Tibial nerve (tissue), 4 donors: ENCODE data around the gene NCF4.

Experiments
- EP300 ChIP-seq, 2 donors: sonication (generic); formaldehyde crosslinking; IDR thresholded peaks; one replicate each; pipeline ENCODE4 v1.6.1; 2017; ENCODE audit warnings: antibody characterized with exemption in 2 of 2, mild to moderate bottlenecking in 1 of 2
- POLR2A ChIP-seq, 2 donors: fragments of 450-650 bp; IDR thresholded peaks; one replicate each; pipeline ENCODE4 v1.6.1; 2017; ENCODE audit warnings: antibody characterized with exemption in 2 of 2, mild to moderate bottlenecking in 2 of 2, moderate library complexity in 2 of 2
- TF ChIP-seq, protein P1 (sequence below), 5 experiments: fragments of 200-600 bp in 3 of 5; fragments of 450-650 bp in 2 of 5; sonication (generic) in 3 of 5; IDR thresholded peaks; one replicate each; pipeline ENCODE4 v1.5.1; 2016 to 2019; ENCODE audit warnings: antibody characterized with exemption in 5 of 5, mild to moderate bottlenecking in 3 of 5, moderate library complexity in 2 of 5

DNA sequence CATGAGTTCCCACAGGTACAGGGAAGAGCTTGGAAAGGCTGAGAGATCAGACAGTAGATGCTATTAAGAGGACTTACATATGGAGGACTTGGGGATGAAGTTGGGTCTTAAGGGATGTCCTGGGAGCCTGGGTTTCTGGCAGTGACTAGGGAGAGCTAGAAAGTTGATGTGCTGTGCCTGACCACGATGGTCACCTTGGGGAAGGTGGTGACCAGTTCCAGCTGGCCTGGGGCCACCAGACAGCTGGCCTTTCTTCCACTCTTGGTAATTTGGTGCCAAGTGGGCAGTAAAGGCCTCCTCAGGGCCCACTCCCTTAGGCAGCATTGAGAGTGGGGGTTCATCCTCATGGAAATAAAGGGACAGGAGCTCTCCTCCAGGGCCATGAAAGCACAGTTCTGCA lies 38.7 kb downstream of the NCF4 start:
- TF ChIP-seq, protein P1, sequence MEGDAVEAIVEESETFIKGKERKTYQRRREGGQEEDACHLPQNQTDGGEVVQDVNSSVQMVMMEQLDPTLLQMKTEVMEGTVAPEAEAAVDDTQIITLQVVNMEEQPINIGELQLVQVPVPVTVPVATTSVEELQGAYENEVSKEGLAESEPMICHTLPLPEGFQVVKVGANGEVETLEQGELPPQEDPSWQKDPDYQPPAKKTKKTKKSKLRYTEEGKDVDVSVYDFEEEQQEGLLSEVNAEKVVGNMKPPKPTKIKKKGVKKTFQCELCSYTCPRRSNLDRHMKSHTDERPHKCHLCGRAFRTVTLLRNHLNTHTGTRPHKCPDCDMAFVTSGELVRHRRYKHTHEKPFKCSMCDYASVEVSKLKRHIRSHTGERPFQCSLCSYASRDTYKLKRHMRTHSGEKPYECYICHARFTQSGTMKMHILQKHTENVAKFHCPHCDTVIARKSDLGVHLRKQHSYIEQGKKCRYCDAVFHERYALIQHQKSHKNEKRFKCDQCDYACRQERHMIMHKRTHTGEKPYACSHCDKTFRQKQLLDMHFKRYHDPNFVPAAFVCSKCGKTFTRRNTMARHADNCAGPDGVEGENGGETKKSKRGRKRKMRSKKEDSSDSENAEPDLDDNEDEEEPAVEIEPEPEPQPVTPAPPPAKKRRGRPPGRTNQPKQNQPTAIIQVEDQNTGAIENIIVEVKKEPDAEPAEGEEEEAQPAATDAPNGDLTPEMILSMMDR (IDR thresholded peaks at IDR 0.05), result no peak
- TF ChIP-seq EP300 (IDR thresholded peaks at IDR 0.05), result no peak
- TF ChIP-seq POLR2A (IDR thresholded peaks at IDR 0.05), result no peak
